Measurements from ENCODE around the gene MEGF11.

MEGF11 gene

DNA sequence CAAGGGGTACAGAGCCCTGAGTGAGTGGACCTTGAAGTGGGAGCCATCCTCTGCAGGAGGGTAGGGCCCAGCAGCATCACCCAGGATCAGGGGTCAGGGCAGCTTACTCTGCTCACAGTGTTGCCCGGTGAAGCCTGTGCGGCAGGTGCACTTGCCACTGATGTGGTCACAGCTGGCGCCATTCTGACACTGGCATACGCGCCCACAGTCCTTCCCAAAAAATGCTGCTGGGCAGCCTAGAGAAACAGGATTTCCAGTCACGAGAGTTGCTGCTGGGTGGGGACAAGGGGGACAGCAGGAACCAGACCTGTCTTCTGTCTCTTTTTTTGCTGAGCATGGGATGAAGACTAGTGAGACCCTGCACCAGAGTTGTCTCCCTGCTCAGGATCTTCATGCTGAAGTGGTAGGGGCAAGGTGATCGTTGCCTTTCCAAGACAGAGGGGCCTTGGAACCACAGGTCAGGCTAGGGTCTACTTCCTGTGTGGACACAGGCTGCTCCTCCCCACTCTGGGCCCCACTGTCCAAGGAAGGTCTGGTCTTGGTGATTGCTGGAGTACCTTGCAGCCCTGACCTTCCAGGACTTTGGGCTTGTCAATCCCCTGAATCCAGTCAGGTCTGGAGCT lies 337.4 kb downstream of the MEGF11 start:
- TF ChIP-seq, protein P1, sequence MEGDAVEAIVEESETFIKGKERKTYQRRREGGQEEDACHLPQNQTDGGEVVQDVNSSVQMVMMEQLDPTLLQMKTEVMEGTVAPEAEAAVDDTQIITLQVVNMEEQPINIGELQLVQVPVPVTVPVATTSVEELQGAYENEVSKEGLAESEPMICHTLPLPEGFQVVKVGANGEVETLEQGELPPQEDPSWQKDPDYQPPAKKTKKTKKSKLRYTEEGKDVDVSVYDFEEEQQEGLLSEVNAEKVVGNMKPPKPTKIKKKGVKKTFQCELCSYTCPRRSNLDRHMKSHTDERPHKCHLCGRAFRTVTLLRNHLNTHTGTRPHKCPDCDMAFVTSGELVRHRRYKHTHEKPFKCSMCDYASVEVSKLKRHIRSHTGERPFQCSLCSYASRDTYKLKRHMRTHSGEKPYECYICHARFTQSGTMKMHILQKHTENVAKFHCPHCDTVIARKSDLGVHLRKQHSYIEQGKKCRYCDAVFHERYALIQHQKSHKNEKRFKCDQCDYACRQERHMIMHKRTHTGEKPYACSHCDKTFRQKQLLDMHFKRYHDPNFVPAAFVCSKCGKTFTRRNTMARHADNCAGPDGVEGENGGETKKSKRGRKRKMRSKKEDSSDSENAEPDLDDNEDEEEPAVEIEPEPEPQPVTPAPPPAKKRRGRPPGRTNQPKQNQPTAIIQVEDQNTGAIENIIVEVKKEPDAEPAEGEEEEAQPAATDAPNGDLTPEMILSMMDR (IDR thresholded peaks at IDR 0.05; ENCODE audit: control extremely low read depth, extremely low read depth, low read depth, missing control alignments) = no peak
- DNase-seq (ENCODE audit: extremely low spot score) = no peak
- ChIA-PET CTCF (interaction anchor here (0.8 to 4.3 kb wide), 16 partner anchors 9 to 372 kb away, joined by 3 to 43 read pairs (median 4); no protein-coding TSS in a partner anchor), POLR2A (no interaction called here)

DNA sequence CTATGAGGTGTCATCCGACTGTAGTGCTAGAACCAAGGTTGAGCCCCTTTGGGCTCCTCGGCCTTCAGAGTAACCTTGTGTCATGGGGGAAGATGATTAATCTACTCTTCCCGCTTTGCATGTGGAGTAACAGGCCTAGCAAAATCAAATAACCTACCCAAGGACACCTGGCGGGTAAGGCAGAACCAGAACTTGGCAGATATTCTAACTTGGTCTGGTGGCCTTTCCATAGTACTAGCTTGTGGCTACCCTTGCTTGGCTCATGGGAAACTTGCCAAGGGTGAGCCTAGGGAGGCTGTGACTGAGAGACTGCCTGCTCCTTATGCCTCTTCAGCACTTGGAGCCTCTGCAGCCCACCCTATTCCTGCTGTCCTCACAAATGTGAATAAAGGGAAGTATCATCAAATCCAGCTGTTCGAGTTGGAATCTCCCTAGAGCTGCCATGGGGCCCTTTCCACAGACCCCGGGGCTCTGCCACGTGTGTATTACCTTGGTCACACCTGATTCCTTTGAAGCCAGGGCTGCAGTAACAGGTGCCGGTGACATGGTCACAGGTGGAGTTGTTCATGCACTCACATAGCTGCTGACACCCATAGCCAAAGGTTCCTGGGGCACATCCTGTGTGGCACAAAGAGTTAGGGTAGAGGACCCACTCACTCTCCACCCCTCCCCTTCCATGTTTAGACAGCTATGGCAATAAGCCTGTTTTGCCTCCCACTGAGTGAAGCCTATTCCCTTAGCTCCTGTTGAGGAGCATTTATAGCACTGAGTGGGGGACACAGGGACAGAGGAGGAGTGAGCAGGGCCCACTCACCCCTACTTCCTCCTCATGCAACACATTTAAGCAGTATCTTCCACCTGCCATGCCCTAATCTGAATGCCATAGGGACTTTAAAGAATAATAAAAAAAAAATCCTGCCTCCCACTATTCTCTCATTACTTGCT lies 338.3 kb downstream of the MEGF11 start:
- TF ChIP-seq, protein P1 (IDR thresholded peaks at IDR 0.05; ENCODE audit: control extremely low read depth, extremely low read depth, low read depth, missing control alignments) = no peak
- ChIA-PET POLR2A (no interaction called here), CTCF (interaction anchor here (0.7 to 4.3 kb wide), 10 partner anchors 10 to 583 kb away, joined by 3 to 43 read pairs (median 4); partner anchors contain the start of gene SNAPC5)
- no peak for DNase-seq (ENCODE audit: extremely low spot score)

DNA sequence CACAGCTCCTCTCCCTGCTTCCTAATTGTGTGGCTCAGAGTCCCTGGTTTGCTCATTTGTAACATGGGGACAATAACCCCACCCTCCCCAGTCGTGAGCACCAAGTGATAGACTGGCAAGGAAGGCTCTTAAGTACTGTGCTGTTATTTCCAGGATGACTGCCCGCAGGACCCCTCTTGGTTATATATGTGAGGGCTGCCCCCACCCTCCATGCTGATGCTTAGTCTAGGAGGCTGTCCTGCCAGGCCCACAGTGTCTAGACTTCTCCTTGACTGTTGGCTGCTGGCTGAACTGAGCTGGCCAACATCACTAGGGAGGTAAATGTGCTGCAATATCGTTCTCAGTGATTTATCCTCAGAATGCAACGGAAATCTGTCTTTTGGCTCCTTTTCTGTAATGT lies 339.2 kb downstream of the MEGF11 start:
- TF ChIP-seq, protein P1 (IDR thresholded peaks at IDR 0.05; ENCODE audit: control extremely low read depth, extremely low read depth, low read depth, missing control alignments) = no peak
- CTCF ChIA-PET = interaction anchor here (1.0 to 1.6 kb wide), 3 partner anchors 171 to 584 kb away, joined by 4 to 7 read pairs (median 4); partner anchors contain the start of gene SNAPC5
- no peak for DNase-seq (ENCODE audit: extremely low spot score)
- POLR2A ChIA-PET = no interaction called here

DNA sequence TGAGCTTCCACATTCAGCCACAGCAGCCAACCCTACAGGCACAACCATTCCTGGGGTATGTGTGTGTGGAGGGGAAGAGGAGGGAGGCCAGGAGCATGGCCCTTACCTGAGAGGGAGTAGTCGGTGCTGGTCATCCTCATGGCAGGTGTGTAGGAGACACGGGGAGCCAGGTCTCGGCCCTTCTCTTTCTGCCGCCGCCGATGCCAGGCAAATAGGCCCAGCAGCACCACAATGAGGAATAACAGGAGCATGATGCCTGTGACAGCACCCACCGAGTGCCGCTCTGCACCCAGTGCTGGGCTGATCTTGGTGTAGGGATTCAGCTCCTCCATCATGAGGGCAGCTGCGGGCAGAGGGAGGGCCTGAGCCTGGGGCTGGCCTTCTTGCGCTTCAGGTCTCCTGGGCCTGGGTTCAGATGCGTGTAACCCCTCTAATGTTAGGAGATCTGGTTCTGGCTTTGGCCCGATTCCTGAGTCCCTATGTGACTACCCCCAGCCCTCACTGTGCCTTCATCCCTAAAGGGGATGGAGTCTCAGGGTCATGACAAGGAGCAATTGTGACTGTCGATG lies 339.8 kb downstream of the MEGF11 start:
- TF ChIP-seq, protein P1 (IDR thresholded peaks at IDR 0.05; ENCODE audit: control extremely low read depth, extremely low read depth, low read depth, missing control alignments) = no peak
- POLR2A ChIA-PET = no interaction called here
- DNase-seq (ENCODE audit: extremely low spot score) = peak; percentile 6
- CTCF ChIA-PET = interaction anchor here (1.4 kb wide), 1 partner anchor 10 kb away, joined by 3 read pairs; no protein-coding TSS in a partner anchor

DNA sequence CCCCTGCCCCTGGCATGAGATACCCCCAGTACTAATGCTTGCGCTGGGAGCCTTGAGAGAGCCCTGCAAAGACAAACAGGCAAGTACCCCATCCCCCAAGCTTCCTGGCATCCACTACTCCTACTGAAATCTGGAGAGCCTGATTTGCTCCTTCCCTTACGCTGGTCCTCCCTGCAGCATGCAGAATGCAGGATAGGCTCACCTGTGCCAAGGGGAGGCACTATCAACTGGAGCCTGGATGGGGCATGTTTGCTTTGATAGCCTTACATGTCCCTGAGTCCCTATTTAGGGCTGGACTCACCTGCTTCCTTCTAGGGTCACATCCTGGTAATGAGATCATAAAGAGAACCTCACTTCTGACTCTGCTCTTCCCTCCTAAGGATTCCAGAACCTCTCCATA lies 341.3 kb downstream of the MEGF11 start:
- TF ChIP-seq, protein P1 (IDR thresholded peaks at IDR 0.05; ENCODE audit: control extremely low read depth, extremely low read depth, low read depth, missing control alignments) = no peak
- DNase-seq (ENCODE audit: extremely low spot score) = peak; percentile 1
- CTCF ChIA-PET = interaction anchor here (1.4 to 4.9 kb wide), 2 partner anchors 8 to 9 kb away, joined by 3 to 15 read pairs; no protein-coding TSS in a partner anchor
- POLR2A ChIA-PET = no interaction called here

DNA sequence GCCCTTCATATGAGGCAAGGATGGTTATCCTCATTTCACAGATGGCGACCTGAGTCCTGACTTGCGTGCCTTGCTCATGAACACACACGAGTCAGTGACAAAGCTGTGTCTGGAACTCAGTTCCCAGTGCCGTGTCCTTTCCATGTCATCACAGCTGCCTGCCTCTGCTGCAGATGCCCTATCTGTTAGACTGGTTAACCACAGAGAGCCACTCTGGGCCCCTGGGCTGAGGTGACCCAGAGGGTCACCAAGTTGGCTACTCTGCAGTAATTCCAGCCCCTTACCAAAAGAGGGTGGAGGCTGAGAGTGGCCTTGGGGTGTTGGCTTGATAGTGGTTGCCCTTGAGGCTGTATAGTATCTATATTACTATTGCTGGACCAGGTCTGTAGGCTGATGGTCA lies 343.2 kb downstream of the MEGF11 start:
- TF ChIP-seq, protein P1 (IDR thresholded peaks at IDR 0.05; ENCODE audit: control extremely low read depth, extremely low read depth, low read depth, missing control alignments) = no peak
- CTCF ChIA-PET = interaction anchor here (1.2 to 4.9 kb wide), 3 partner anchors 11 to 272 kb away, joined by 3 to 15 read pairs (median 4); no protein-coding TSS in a partner anchor
- peak; percentile 5 for DNase-seq (ENCODE audit: extremely low spot score)
- POLR2A ChIA-PET = no interaction called here
